Body of pancreas (tissue), 4 donors: ENCODE results near the gene YIPF7. TPM values are rescaled to one million over a fixed set of nuclear protein-coding genes. Genes with fewer than 3 reads are reported as not detected.

ENCODE experiments used
- ATAC-seq: fragments of 150-250 bp; one replicate; pipeline ENCODE4 v1.9.1; 2016
- DNase-seq, 4 donors: peaks; one replicate each; pipeline ENCODE4 v3.0.0-alpha.2; 2019
- H3K27ac ChIP-seq, 4 donors: fragments of 200-600 bp; sonication (generic); 1 replicate in 3 of 4; 2 replicates in 1 of 4; pipeline versions ENCODE4 v1.5.1 to v1.6.1; 2016 to 2019; ENCODE audit warnings: mild to moderate bottlenecking in 1 of 4, mixed read lengths in 1 of 4, moderate library complexity in 1 of 4
- H3K27me3 ChIP-seq, 2 donors: fragments of 200-600 bp; sonication (generic); one replicate each; pipeline ENCODE4 v1.6.0; 2016; ENCODE audit warnings: mild to moderate bottlenecking in 1 of 2
- H3K36me3 ChIP-seq, 2 donors: fragments of 200-600 bp; sonication (generic); replicated peaks in 1 of 2; 2 replicates each; pipeline ENCODE4 v1.5.1; 2016; ENCODE audit warnings: low read depth in 2 of 2; ENCODE audit not compliant: insufficient read depth in 1 of 2
- H3K4me1 ChIP-seq: fragments of 200-600 bp; sonication (generic); one replicate; pipeline ENCODE4 v1.6.0; 2016
- H3K4me3 ChIP-seq, 2 donors: fragments of 200-600 bp; sonication (generic); 1 replicate in 1 of 2; 2 replicates in 1 of 2; pipeline ENCODE4 v1.5.1; 2016 to 2019
- H3K9me3 ChIP-seq, 3 donors: fragments of 200-600 bp; sonication (generic); 1 replicate in 2 of 3; 2 replicates in 1 of 3; pipeline ENCODE4 v1.5.1; 2016
- CTCF ChIP-seq, 7 experiments: fragments of 450-650 bp in 4 of 7; fragments of 200-600 bp in 3 of 7; sonication (generic) in 3 of 7; IDR thresholded peaks; one replicate each; pipeline ENCODE4 v1.5.1; 2016 to 2019; ENCODE audit warnings: antibody characterized with exemption in 7 of 7
- POLR2A ChIP-seq, 3 donors: fragments of 450-650 bp; IDR thresholded peaks; one replicate each; pipeline ENCODE4 v1.6.1; 2016; ENCODE audit warnings: antibody characterized with exemption in 3 of 3, mild to moderate bottlenecking in 2 of 3
- WGBS, 2 donors: methylation state at CpG; one replicate each; pipeline ENCODE4 v1.1.5; 2017; 5-methylcytosine and 5-hydroxymethylcytosine counted together
- intact Hi-C: fragments of 100-400 bp; cut with DNase I; formaldehyde crosslinking; loops from one replicate; pipeline ENCODE4 v1.15.1; 2023
- total RNA-seq, 2 donors: library from RNA; depleted of rRNA; stranded (reverse); fragments of >200 nt; gene quantifications; one replicate each; pipeline ENCODE4 v1.1.0, GENCODE V29; 2016

YIPF7 gene
- total RNA-seq, 2 donors from 2014 or later: not detected

GRCh38 chr4:44678094-44679041, 26.9 kb upstream of the YIPF7 start, which contains the start of gene GUF1:
Gene GUF1 (plus strand): TSS chr4:44678420. CDS start chr4:44678623, 203 bp downstream.
- no peaks in the 10 kb centered on the region for H3K36me3 ChIP-seq
- peaks cover 32% of the 10 kb centered on the region for H3K4me1 ChIP-seq
- intact Hi-C loops: no loop called here
- peak within 1 kb of the TSS; percentile 73 to 95 (median 91) for H3K27ac ChIP-seq
- no peaks in the 10 kb centered on the region for H3K27me3 ChIP-seq
- peak within 1 kb of the TSS; percentile 61 to 75 for H3K4me3 ChIP-seq
- ATAC-seq (peak; percentile 98), DNase-seq (peak; percentile 89 to 91 (median 90))
- WGBS, 2 donors: 0 to 1% methylated on average over 12 to 57 of the region's 57 CpGs
- H3K9me3 ChIP-seq: no peaks in the 10 kb centered on the region
- TF ChIP-seq CTCF (IDR thresholded peaks at IDR 0.05): no peak
- TF ChIP-seq POLR2A (IDR thresholded peaks at IDR 0.05): peak; percentile 45 to 82 (median 82)

- no peak for TF ChIP-seq CTCF (IDR thresholded peaks at IDR 0.05)
- TF ChIP-seq POLR2A (IDR thresholded peaks at IDR 0.05): no peak
- ATAC-seq (no peak), DNase-seq (no peak)
- no peaks in the 10 kb centered on the region for H3K9me3 ChIP-seq
- intact Hi-C loops: no loop called here
- H3K27ac ChIP-seq: no peak overlapping the region
- WGBS, 2 donors: 48 to 69% methylated on average over 5 of the region's 5 CpGs
- H3K4me1 ChIP-seq: peaks cover 21% of the 10 kb centered on the region
- H3K27me3 ChIP-seq: no peaks in the 10 kb centered on the region
- H3K36me3 ChIP-seq: no peaks in the 10 kb centered on the region
- H3K4me3 ChIP-seq: no peak overlapping the region
These were observed 23.9 kb upstream of the YIPF7 start for GRCh38 chr4:44675366-44675765.

GRCh38 chr4:44674471-44674870, 23.0 kb upstream of the YIPF7 start:
- intact Hi-C loops: no loop called here
- Histone ChIP-seq H3K4me1 (peaks cover 13% of the 10 kb centered on the region), H3K36me3 (no peaks in the 10 kb centered on the region), H3K4me3 (no peak overlapping the region), H3K9me3 (no peaks in the 10 kb centered on the region), H3K27me3 (no peaks in the 10 kb centered on the region), H3K27ac (no peak overlapping the region)
- 49 to 67% methylated on average over 1 of the region's 1 CpG for WGBS, 2 donors
- DNase-seq: no peak
- no peak for TF ChIP-seq POLR2A (IDR thresholded peaks at IDR 0.05)
- no peak for TF ChIP-seq CTCF (IDR thresholded peaks at IDR 0.05)
- ATAC-seq: no peak

GRCh38 chr4:44671636-44672035, 20.2 kb upstream of the YIPF7 start:
- Histone ChIP-seq H3K27ac (no peak overlapping the region), H3K9me3 (no peaks in the 10 kb centered on the region), H3K4me1 (no peaks in the 10 kb centered on the region), H3K36me3 (no peaks in the 10 kb centered on the region), H3K27me3 (no peaks in the 10 kb centered on the region), H3K4me3 (no peak overlapping the region)
- ATAC-seq (no peak), DNase-seq (no peak)
- TF ChIP-seq POLR2A (IDR thresholded peaks at IDR 0.05) (no peak), CTCF (IDR thresholded peaks at IDR 0.05) (no peak)
- intact Hi-C loops: no loop called here
- WGBS, 2 donors: 80 to 85% methylated on average over 3 of the region's 3 CpGs
